Tibial nerve (tissue), 3 donors: Measurements from ENCODE around the gene PIP5K1B.

Experiments
- CTCF ChIP-seq, 5 experiments: fragments of 200-600 bp in 3 of 5; fragments of 450-650 bp in 2 of 5; sonication (generic) in 3 of 5; IDR thresholded peaks; one replicate each; pipeline ENCODE4 v1.5.1; 2016 to 2019; ENCODE audit warnings: antibody characterized with exemption in 5 of 5, mild to moderate bottlenecking in 3 of 5, moderate library complexity in 2 of 5
- POLR2A ChIP-seq, 2 donors: fragments of 450-650 bp; IDR thresholded peaks; one replicate each; pipeline ENCODE4 v1.6.1; 2017; ENCODE audit warnings: antibody characterized with exemption in 2 of 2, mild to moderate bottlenecking in 2 of 2, moderate library complexity in 2 of 2

- TF ChIP-seq CTCF (IDR thresholded peaks at IDR 0.05) (no peak), POLR2A (IDR thresholded peaks at IDR 0.05) (no peak)
Measured at GRCh38 chr9:68951879-68952659, 247.0 kb downstream of the PIP5K1B start.
